ENCODE measurements around the gene CACNA1H. TPM values are rescaled to one million over a fixed set of nuclear protein-coding genes. Genes with fewer than 3 reads are reported as not detected.
A peak's percentile ranks its signal among the peaks of the same experiment; 100 is the strongest.

Gene CACNA1H
- total and polyA plus RNA-seq, 2 of the 8 experiments (the other 6 are each of a cell fraction or from before 2014, with no cell fraction given): 14.0 to 28.7 TPM

GRCh38 chr16:1159325-1159972, 6.5 kb downstream of the CACNA1H start:
- H3K27me3 ChIP-seq (replicated peaks in 1 of 4; ENCODE audit: control insufficient read depth in 3 of 4, extremely low read depth in 1 of 4, insufficient read depth in 3 of 4, low read length in 3 of 4): peaks cover 0 to 3% (median 0%) of the 10 kb centered on the region in 4 experiments; a peak in 1 of 7 replicates
- H2BK20ac ChIP-seq (ENCODE audit: low read length): no peak overlapping the region
- H3K4ac ChIP-seq (replicated peaks; ENCODE audit: insufficient read length, low read depth, low read length): no peak overlapping the region
- H2BK12ac ChIP-seq (ENCODE audit: low read depth, low read length): no peak overlapping the region
- H3K4me2 ChIP-seq (ENCODE audit: insufficient read depth in 1 of 2, low read depth in 2 of 2, low read length in 2 of 2): no peak overlapping the region
- H3K27ac ChIP-seq (ENCODE audit: low read depth, low read length): no peak overlapping the region
- no peak overlapping the region for H4K5ac ChIP-seq (ENCODE audit: insufficient read length, low read depth, low read length)
- ChIA-PET POLR2A (ENCODE audit: partially characterized antibody) (interaction anchor here (1.3 to 2.0 kb wide), 3 partner anchors 13 to 25 kb away, joined by 3 to 5 read pairs (median 4); no protein-coding TSS in a partner anchor), CTCF (ENCODE audit: partially characterized antibody) (interaction anchor here (0.9 to 1.4 kb wide), 3 partner anchors 24 to 86 kb away, joined by 3 to 6 read pairs (median 3); no protein-coding TSS in a partner anchor)
- no peak overlapping the region for H3K56ac ChIP-seq (replicated peaks; ENCODE audit: insufficient read length, low read depth, low read length)
- H4K20me1 ChIP-seq (replicated peaks in 1 of 2; ENCODE audit: control insufficient read depth in 1 of 2, insufficient read depth in 2 of 2, low read length in 2 of 2): peaks cover 18 to 41% of the 10 kb centered on the region in 2 experiments
- 87% methylated on average over 26 of the region's 28 CpGs; no CpG with 5 or more reads in 1 of the 2 experiments for WGBS, 2 experiments (ENCODE audit: extremely low coverage in 1 of 2, insufficient coverage in 1 of 2, insufficient read length in 1 of 2, insufficient replicate concordance in 2 of 2, low coverage in 1 of 2, low lambda C conversion rate in 2 of 2, missing lambda C conversion rate in 1 of 2)
- peak overlapping the region; percentile 11; the same call in 1 of the 2 replicates for H4K8ac ChIP-seq (ENCODE audit: extremely low read depth, insufficient read depth, low read length)
- peaks cover 17% of the 10 kb centered on the region for H3K79me1 ChIP-seq (ENCODE audit: low read depth, low read length)
- H3K9me3 ChIP-seq (ENCODE audit: insufficient read depth in 2 of 2, low read depth in 1 of 2, low read length in 1 of 2): no peaks in the 10 kb centered on the region
- no peak overlapping the region for H2AK5ac ChIP-seq (ENCODE audit: low read depth, low read length)
- no peak overlapping the region for H2BK5ac ChIP-seq (ENCODE audit: low read depth, low read length)
- TF ChIP-seq E2F6 (IDR thresholded peaks at IDR 0.05) (no peak), HDAC6 (IDR thresholded peaks at IDR 0.05; ENCODE audit: low read depth, low read length) (no peak), BRCA1 (IDR thresholded peaks at IDR 0.05; ENCODE audit: low read depth, low read length) (no peak), EGR1 (IDR thresholded peaks at IDR 0.05; ENCODE audit: borderline replicate concordance, low read depth, low read length) (no peak), USF2 (IDR thresholded peaks at IDR 0.05; ENCODE audit: low read length) (no peak)
- no peaks in the 10 kb centered on the region for H3K23me2 ChIP-seq (ENCODE audit: low read depth, low read length)
- FAIRE-seq (no peak), DNase-seq (ENCODE audit: low read depth in 1 of 2, low spot score in 2 of 2) (no peak)
- H2BK15ac ChIP-seq (ENCODE audit: low read length): no peak overlapping the region
- no peak overlapping the region for H2AFZ ChIP-seq (ENCODE audit: low read length)
- H3K79me2 ChIP-seq (ENCODE audit: control insufficient read depth in 1 of 2, insufficient read depth in 2 of 2, low read length in 2 of 2): peaks cover 0 to 33% of the 10 kb centered on the region in 2 experiments; a peak in 1 of 4 replicates
- H3K9ac ChIP-seq (replicated peaks in 1 of 4; ENCODE audit: extremely low read depth in 1 of 4, low read depth in 3 of 4, low read length in 3 of 4): no peak overlapping the region
- no peak overlapping the region for H3K14ac ChIP-seq (ENCODE audit: insufficient read length)
- H3K18ac ChIP-seq (ENCODE audit: extremely low read depth, low read length): no peak overlapping the region
- H4K91ac ChIP-seq (replicated peaks; ENCODE audit: insufficient read length, low read length): no peak overlapping the region
- no peak overlapping the region for H3K4me3 ChIP-seq (ENCODE audit: extremely low read depth in 1 of 4, insufficient read depth in 2 of 4, low read depth in 3 of 4, low read length in 4 of 4)
- no peak overlapping the region for H3K23ac ChIP-seq (ENCODE audit: insufficient read length)
- peaks cover 0 to 2% (median under 1%) of the 10 kb centered on the region in 4 experiments; a peak in 3 of 8 replicates for H3K36me3 ChIP-seq (ENCODE audit: control insufficient read depth in 2 of 4, insufficient read depth in 4 of 4, low read length in 3 of 4)
- H3K4me1 ChIP-seq (replicated peaks in 1 of 4; ENCODE audit: control insufficient read depth in 3 of 4, insufficient read depth in 4 of 4, low read length in 3 of 4): peaks cover 0 to 11% (median 5%) of the 10 kb centered on the region in 4 experiments; a peak in 4 of 7 replicates
- no peak overlapping the region for H2BK120ac ChIP-seq (replicated peaks; ENCODE audit: low read depth, low read length)
